ENCODE results near the gene RAD1. TPM values are rescaled to one million over a fixed set of nuclear protein-coding genes. Genes with fewer than 3 reads are reported as not detected.

Gene RAD1
- total and polyA plus RNA-seq, 8 donors, result 4.9 to 33.6 (median 15.1) TPM

GRCh38 chr5:34870382-34870781 lies 44.9 kb downstream of the RAD1 start:
- Histone ChIP-seq H3K9me3 (peaks cover 0 to 4% (median 0%) of the 10 kb centered on the region in 4 donors), H3K27me3 (no peaks in the 10 kb centered on the region), H3K4me3 (no peak overlapping the region), H3K27ac (no peak overlapping the region), H3K4me1 (no peaks in the 10 kb centered on the region), H3K36me3 (no peaks in the 10 kb centered on the region)
- no peak for DNase-seq
- no peak for TF ChIP-seq POLR2AphosphoS5 (IDR thresholded peaks at IDR 0.05)
- TF ChIP-seq EP300 (IDR thresholded peaks at IDR 0.05), result no peak
- TF ChIP-seq CTCF (IDR thresholded peaks at IDR 0.05), result no peak
- intact Hi-C loops (cut with DNase I; ENCODE audit: low total_unique reads), result no loop called here
- WGBS, 5 donors, result 93 to 95% (median 95%) methylated on average over 2 of the region's 2 CpGs

- Histone ChIP-seq H3K27me3 (no peaks in the 10 kb centered on the region), H3K9me3 (no peaks in the 10 kb centered on the region), H3K27ac (no peak overlapping the region), H3K4me1 (no peaks in the 10 kb centered on the region), H3K36me3 (no peaks in the 10 kb centered on the region), H3K4me3 (no peak overlapping the region)
- no peak for DNase-seq
- no peak for TF ChIP-seq POLR2A (IDR thresholded peaks at IDR 0.05)
- no peak for TF ChIP-seq POLR2AphosphoS5 (IDR thresholded peaks at IDR 0.05)
- TF ChIP-seq CTCF (IDR thresholded peaks at IDR 0.05), result no peak
- TF ChIP-seq EP300 (IDR thresholded peaks at IDR 0.05), result no peak
- 51 to 73% (median 68%) methylated on average over 1 of the region's 1 CpG for WGBS, 5 donors
- intact Hi-C loops (cut with DNase I; ENCODE audit: low total_unique reads), result no loop called here
Observed at GRCh38 chr5:34869256-34869655, 46.0 kb downstream of the RAD1 start.

- H3K4me1 ChIP-seq, result no peaks in the 10 kb centered on the region
- intact Hi-C loops (cut with DNase I; ENCODE audit: low total_unique reads), result no loop called here
- DNase-seq, result no peak
- H3K27ac ChIP-seq, result no peak overlapping the region
- H3K9me3 ChIP-seq, result no peaks in the 10 kb centered on the region
- TF ChIP-seq POLR2AphosphoS5 (IDR thresholded peaks at IDR 0.05), result no peak
- TF ChIP-seq CTCF (IDR thresholded peaks at IDR 0.05), result no peak
- no peak for TF ChIP-seq EP300 (IDR thresholded peaks at IDR 0.05)
- TF ChIP-seq POLR2A (IDR thresholded peaks at IDR 0.05), result no peak
- H3K27me3 ChIP-seq, result no peaks in the 10 kb centered on the region
- WGBS, 5 donors, result 91 to 100% (median 93%) methylated on average over 1 of the region's 1 CpG
- no peak overlapping the region for H3K4me3 ChIP-seq
- H3K36me3 ChIP-seq, result no peaks in the 10 kb centered on the region
Observed at GRCh38 chr5:34868791-34869190, 46.5 kb downstream of the RAD1 start.

- no peaks in the 10 kb centered on the region for H3K9me3 ChIP-seq
- no peak overlapping the region for H3K4me3 ChIP-seq
- H3K4me1 ChIP-seq, result no peaks in the 10 kb centered on the region
- intact Hi-C loops (cut with DNase I; ENCODE audit: low total_unique reads), result no loop called here
- no peak for DNase-seq
- H3K27ac ChIP-seq, result no peak overlapping the region
- H3K36me3 ChIP-seq, result no peaks in the 10 kb centered on the region
- WGBS, 5 donors, result 77 to 87% (median 80%) methylated on average over 3 of the region's 3 CpGs
- H3K27me3 ChIP-seq, result no peaks in the 10 kb centered on the region
- TF ChIP-seq EP300 (IDR thresholded peaks at IDR 0.05), result no peak
- no peak for TF ChIP-seq POLR2AphosphoS5 (IDR thresholded peaks at IDR 0.05)
- no peak for TF ChIP-seq CTCF (IDR thresholded peaks at IDR 0.05)
- no peak for TF ChIP-seq POLR2A (IDR thresholded peaks at IDR 0.05)
Observed at GRCh38 chr5:34867660-34868059, 47.6 kb downstream of the RAD1 start.

All from stomach (tissue), 9 donors.